PFSK-1 (cell line): ENCODE data around the gene IL26. TPM values are rescaled to one million over a fixed set of nuclear protein-coding genes. Genes with fewer than 3 reads are reported as not detected.

Experiments
- FOXP2 ChIP-seq: optimal IDR thresholded peaks from 2 replicates; pipeline ENCODE3; 2011; ENCODE audit warnings: borderline replicate concordance, control low read depth, inconsistent platforms; ENCODE audit not compliant: insufficient read depth; ENCODE audit errors: extremely low read length, extremely low read depth
- POLR2AphosphoS5 ChIP-seq: IDR thresholded peaks from 2 replicates; pipeline ENCODE4 v1.6.1; 2012; ENCODE audit warnings: low read depth, mild to moderate bottlenecking, control low read depth, low read length, moderate library complexity
- REST ChIP-seq, 2 experiments: IDR thresholded peaks; 2 replicates each; pipeline versions ENCODE4 v1.6.1 to v1.8.0; 2011 to 2012; ENCODE audit warnings: low read depth in 2 of 2, low read length in 2 of 2, control low read depth in 1 of 2, inconsistent platforms in 1 of 2, mild to moderate bottlenecking in 1 of 2, moderate library complexity in 1 of 2; ENCODE audit not compliant: insufficient read depth in 1 of 2
- SIN3A ChIP-seq: IDR thresholded peaks from 2 replicates; pipeline ENCODE4 v1.6.1; 2012; ENCODE audit warnings: mild to moderate bottlenecking, low read length, moderate library complexity, borderline replicate concordance; ENCODE audit not compliant: insufficient read depth
- TAF1 ChIP-seq: IDR thresholded peaks from 2 replicates; pipeline ENCODE4 v1.6.1; 2012; ENCODE audit warnings: low read length, control low read depth, borderline replicate concordance; ENCODE audit not compliant: insufficient read depth
- polyA plus RNA-seq: library from polyadenylated mRNA; unstranded; fragments of >200 nt; gene quantifications from one replicate; pipeline ENCODE4 v1.2.1, GENCODE V29; 2012; ENCODE audit warnings: low read depth, missing spikeins; ENCODE audit not compliant: insufficient read length

IL26 gene
- polyA plus RNA-seq = not detected

GRCh38 chr12:68225576-68226476, at the start of gene IL26:
Gene IL26, minus strand, starts transcription at chr12:68225810. Its CDS starts 54 bp downstream, at chr12:68225756.
- TF ChIP-seq POLR2AphosphoS5 (no peak), SIN3A (no peak), TAF1 (no peak), FOXP2 (no peak)

GRCh38 chr12:68272732-68273131, 47.1 kb upstream of the IL26 start:
- TF ChIP-seq SIN3A (no peak), FOXP2 (no peak), TAF1 (no peak), REST (IDR thresholded peaks at IDR 0.05; ENCODE audit: insufficient read depth in 1 of 2, low read depth in 2 of 2, low read length in 2 of 2) (no peak), POLR2AphosphoS5 (no peak)

- TF ChIP-seq TAF1 (no peak), POLR2AphosphoS5 (no peak), SIN3A (no peak), REST (IDR thresholded peaks at IDR 0.05; ENCODE audit: insufficient read depth in 1 of 2, low read depth in 2 of 2, low read length in 2 of 2) (no peak), FOXP2 (no peak)
Measured at GRCh38 chr12:68271346-68271745, 45.7 kb upstream of the IL26 start.

- no peak for TF ChIP-seq TAF1
Measured at GRCh38 chr12:68270358-68270757, 44.7 kb upstream of the IL26 start.

- TF ChIP-seq TAF1 (no peak), SIN3A (no peak), POLR2AphosphoS5 (no peak), REST (IDR thresholded peaks at IDR 0.05; ENCODE audit: insufficient read depth in 1 of 2, low read depth in 2 of 2, low read length in 2 of 2) (no peak)
Measured at GRCh38 chr12:68269779-68270178, 44.2 kb upstream of the IL26 start.

GRCh38 chr12:68268967-68269366, 43.4 kb upstream of the IL26 start:
- no peak for TF ChIP-seq SIN3A
- no peak for TF ChIP-seq TAF1
- no peak for TF ChIP-seq REST (IDR thresholded peaks at IDR 0.05; ENCODE audit: insufficient read depth in 1 of 2, low read depth in 2 of 2, low read length in 2 of 2)
- TF ChIP-seq FOXP2 = no peak
- TF ChIP-seq POLR2AphosphoS5 = no peak
